H1 (cell line): ENCODE data around the gene KDR. TPM values are rescaled to one million over a fixed set of nuclear protein-coding genes. Genes with fewer than 3 reads are reported as not detected.

Source experiments
- BACH1 ChIP-seq: IDR thresholded peaks from 2 replicates; pipeline ENCODE4 v1.6.1; 2012; ENCODE audit warnings: low read length, improper control_type of control experiment
- POU5F1 ChIP-seq: IDR thresholded peaks from 2 replicates; pipeline ENCODE4 v1.6.1; 2011; ENCODE audit warnings: low read depth, mild to moderate bottlenecking, low read length, moderate library complexity
- RXRA ChIP-seq: IDR thresholded peaks from 2 replicates; pipeline ENCODE4 v1.6.1; 2011; ENCODE audit warnings: low read depth, mild to moderate bottlenecking, low read length, moderate library complexity; ENCODE audit not compliant: insufficient read depth
- TAF7 ChIP-seq: optimal IDR thresholded peaks from 2 replicates; pipeline ENCODE3; 2011; ENCODE audit warnings: low read depth, mild to moderate bottlenecking, inconsistent platforms, low read length, moderate library complexity, borderline replicate concordance
- TBP ChIP-seq: IDR thresholded peaks from 2 replicates; pipeline ENCODE4 v1.6.1; 2011; ENCODE audit warnings: low read depth, low read length, improper control_type of control experiment
- polyA plus RNA-seq, 7 experiments: library from polyadenylated mRNA; depleted of rRNA in 3 of 7; stranded (reverse) in 5 of 7; unstranded in 2 of 7; fragments of >200 nt in 5 of 7; fragments of 200-250 nt in 2 of 7; gene quantifications; 1 replicate in 5 of 7; 2 replicates in 1 of 7; 4 replicates in 1 of 7; pipeline versions ENCODE4 v1.2.1 to v1.2.3, GENCODE V29; 2011 to 2013; ENCODE audit warnings: missing spikeins in 2 of 7, mixed read lengths in 2 of 7
- total RNA-seq: library from RNA; stranded (reverse); fragmentation: NEBNext Ultra II Directional; extraction: Animal tissue kit (Norgen Biotek cat#: 25700); gene quantifications from 2 replicates; pipeline ENCODE4 v1.2.1, GENCODE V29; 2021
- TF ChIP-seq, protein P1 (sequence below): fragments of 300-600 bp; sonication (generic); IDR thresholded peaks from 2 replicates; pipeline ENCODE4 v1.7.1; 2012; ENCODE audit warnings: low read length, moderate library complexity, mild to moderate bottlenecking, inconsistent platforms; ENCODE audit not compliant: insufficient replicate concordance
- TF ChIP-seq, protein P2 (sequence below), 3 experiments: IDR thresholded peaks; 1 replicate in 2 of 3; 2 replicates in 1 of 3; pipeline versions ENCODE4 v1.5.1 to v1.6.1; 2011; ENCODE audit warnings: low read length in 3 of 3, mild to moderate bottlenecking in 3 of 3, inconsistent platforms in 2 of 3, low read depth in 1 of 3, moderate library complexity in 1 of 3; ENCODE audit not compliant: insufficient read depth in 1 of 3; ENCODE audit errors: control extremely low read depth in 1 of 3
- TF ChIP-seq, protein P3 (sequence below): IDR thresholded peaks from 2 replicates; pipeline ENCODE4 v1.6.1; 2012; ENCODE audit warnings: inconsistent platforms

KDR gene
- total and polyA plus RNA-seq, 2 of the 8 experiments (the other 6 are each of a cell fraction or from before 2014, with no cell fraction given), result 69.3 to 106 TPM

DNA sequence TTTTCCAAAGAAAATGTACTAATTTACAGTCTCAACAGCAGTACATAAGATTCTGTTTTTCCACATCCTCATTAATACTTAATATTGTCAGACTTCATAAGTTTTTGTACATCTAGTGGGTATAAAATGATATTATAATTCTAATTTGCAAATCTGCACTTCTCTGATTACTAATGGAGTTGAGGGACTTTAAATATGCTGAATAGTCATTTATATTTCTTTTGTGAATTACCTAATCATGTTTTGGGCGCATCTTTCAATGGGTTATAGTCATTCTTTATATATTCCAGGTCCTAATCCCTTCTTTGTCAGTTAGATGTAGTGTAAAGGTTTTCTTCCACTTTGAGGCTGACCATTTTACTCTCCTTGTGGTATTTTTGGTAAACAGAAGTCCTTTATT, 96.1 kb downstream of the KDR start (continued):
- TF ChIP-seq, protein P1, sequence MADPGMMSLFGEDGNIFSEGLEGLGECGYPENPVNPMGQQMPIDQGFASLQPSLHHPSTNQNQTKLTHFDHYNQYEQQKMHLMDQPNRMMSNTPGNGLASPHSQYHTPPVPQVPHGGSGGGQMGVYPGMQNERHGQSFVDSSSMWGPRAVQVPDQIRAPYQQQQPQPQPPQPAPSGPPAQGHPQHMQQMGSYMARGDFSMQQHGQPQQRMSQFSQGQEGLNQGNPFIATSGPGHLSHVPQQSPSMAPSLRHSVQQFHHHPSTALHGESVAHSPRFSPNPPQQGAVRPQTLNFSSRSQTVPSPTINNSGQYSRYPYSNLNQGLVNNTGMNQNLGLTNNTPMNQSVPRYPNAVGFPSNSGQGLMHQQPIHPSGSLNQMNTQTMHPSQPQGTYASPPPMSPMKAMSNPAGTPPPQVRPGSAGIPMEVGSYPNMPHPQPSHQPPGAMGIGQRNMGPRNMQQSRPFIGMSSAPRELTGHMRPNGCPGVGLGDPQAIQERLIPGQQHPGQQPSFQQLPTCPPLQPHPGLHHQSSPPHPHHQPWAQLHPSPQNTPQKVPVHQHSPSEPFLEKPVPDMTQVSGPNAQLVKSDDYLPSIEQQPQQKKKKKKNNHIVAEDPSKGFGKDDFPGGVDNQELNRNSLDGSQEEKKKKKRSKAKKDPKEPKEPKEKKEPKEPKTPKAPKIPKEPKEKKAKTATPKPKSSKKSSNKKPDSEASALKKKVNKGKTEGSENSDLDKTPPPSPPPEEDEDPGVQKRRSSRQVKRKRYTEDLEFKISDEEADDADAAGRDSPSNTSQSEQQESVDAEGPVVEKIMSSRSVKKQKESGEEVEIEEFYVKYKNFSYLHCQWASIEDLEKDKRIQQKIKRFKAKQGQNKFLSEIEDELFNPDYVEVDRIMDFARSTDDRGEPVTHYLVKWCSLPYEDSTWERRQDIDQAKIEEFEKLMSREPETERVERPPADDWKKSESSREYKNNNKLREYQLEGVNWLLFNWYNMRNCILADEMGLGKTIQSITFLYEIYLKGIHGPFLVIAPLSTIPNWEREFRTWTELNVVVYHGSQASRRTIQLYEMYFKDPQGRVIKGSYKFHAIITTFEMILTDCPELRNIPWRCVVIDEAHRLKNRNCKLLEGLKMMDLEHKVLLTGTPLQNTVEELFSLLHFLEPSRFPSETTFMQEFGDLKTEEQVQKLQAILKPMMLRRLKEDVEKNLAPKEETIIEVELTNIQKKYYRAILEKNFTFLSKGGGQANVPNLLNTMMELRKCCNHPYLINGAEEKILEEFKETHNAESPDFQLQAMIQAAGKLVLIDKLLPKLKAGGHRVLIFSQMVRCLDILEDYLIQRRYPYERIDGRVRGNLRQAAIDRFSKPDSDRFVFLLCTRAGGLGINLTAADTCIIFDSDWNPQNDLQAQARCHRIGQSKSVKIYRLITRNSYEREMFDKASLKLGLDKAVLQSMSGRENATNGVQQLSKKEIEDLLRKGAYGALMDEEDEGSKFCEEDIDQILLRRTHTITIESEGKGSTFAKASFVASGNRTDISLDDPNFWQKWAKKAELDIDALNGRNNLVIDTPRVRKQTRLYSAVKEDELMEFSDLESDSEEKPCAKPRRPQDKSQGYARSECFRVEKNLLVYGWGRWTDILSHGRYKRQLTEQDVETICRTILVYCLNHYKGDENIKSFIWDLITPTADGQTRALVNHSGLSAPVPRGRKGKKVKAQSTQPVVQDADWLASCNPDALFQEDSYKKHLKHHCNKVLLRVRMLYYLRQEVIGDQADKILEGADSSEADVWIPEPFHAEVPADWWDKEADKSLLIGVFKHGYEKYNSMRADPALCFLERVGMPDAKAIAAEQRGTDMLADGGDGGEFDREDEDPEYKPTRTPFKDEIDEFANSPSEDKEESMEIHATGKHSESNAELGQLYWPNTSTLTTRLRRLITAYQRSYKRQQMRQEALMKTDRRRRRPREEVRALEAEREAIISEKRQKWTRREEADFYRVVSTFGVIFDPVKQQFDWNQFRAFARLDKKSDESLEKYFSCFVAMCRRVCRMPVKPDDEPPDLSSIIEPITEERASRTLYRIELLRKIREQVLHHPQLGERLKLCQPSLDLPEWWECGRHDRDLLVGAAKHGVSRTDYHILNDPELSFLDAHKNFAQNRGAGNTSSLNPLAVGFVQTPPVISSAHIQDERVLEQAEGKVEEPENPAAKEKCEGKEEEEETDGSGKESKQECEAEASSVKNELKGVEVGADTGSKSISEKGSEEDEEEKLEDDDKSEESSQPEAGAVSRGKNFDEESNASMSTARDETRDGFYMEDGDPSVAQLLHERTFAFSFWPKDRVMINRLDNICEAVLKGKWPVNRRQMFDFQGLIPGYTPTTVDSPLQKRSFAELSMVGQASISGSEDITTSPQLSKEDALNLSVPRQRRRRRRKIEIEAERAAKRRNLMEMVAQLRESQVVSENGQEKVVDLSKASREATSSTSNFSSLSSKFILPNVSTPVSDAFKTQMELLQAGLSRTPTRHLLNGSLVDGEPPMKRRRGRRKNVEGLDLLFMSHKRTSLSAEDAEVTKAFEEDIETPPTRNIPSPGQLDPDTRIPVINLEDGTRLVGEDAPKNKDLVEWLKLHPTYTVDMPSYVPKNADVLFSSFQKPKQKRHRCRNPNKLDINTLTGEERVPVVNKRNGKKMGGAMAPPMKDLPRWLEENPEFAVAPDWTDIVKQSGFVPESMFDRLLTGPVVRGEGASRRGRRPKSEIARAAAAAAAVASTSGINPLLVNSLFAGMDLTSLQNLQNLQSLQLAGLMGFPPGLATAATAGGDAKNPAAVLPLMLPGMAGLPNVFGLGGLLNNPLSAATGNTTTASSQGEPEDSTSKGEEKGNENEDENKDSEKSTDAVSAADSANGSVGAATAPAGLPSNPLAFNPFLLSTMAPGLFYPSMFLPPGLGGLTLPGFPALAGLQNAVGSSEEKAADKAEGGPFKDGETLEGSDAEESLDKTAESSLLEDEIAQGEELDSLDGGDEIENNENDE, result no peak
- no peak for TF ChIP-seq TBP
- TF ChIP-seq TAF7, result no peak
- TF ChIP-seq, protein P2, sequence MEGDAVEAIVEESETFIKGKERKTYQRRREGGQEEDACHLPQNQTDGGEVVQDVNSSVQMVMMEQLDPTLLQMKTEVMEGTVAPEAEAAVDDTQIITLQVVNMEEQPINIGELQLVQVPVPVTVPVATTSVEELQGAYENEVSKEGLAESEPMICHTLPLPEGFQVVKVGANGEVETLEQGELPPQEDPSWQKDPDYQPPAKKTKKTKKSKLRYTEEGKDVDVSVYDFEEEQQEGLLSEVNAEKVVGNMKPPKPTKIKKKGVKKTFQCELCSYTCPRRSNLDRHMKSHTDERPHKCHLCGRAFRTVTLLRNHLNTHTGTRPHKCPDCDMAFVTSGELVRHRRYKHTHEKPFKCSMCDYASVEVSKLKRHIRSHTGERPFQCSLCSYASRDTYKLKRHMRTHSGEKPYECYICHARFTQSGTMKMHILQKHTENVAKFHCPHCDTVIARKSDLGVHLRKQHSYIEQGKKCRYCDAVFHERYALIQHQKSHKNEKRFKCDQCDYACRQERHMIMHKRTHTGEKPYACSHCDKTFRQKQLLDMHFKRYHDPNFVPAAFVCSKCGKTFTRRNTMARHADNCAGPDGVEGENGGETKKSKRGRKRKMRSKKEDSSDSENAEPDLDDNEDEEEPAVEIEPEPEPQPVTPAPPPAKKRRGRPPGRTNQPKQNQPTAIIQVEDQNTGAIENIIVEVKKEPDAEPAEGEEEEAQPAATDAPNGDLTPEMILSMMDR (IDR thresholded peaks at IDR 0.05; ENCODE audit: control extremely low read depth in 1 of 3, insufficient read depth in 1 of 3, low read depth in 1 of 3, low read length in 3 of 3), result no peak
- no peak for TF ChIP-seq BACH1
- TF ChIP-seq, protein P3, sequence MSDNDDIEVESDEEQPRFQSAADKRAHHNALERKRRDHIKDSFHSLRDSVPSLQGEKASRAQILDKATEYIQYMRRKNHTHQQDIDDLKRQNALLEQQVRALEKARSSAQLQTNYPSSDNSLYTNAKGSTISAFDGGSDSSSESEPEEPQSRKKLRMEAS, result no peak
- TF ChIP-seq POU5F1, result no peak
- no peak for TF ChIP-seq RXRA
- TF ChIP-seq, all 59 proteins: peak for 0
